GM12878 (cell line): ENCODE measurements around the gene TNFSF15. TPM values are rescaled to one million over a fixed set of nuclear protein-coding genes. Genes with fewer than 3 reads are reported as not detected.

ENCODE experiments used
- ATAC-seq: fragments of 200-7000 bp; cut with Tn5 transposase; 3 replicates; pipeline ENCODE4 v1.9.1; 2020; ENCODE audit warnings: mild to moderate bottlenecking, moderate library complexity
- BruUV-seq: library from RNA; stranded (reverse); fragments of 400-500 nt; replicated peaks from 2 replicates; lab custom pipeline; 2021; lab: Mats Ljungman, UMichigan
- CTCF ChIA-PET: fragments of 300-600 bp; sonication (Branson Sonifier 250); formaldehyde crosslinking; extraction: SDS; loops from one replicate; lab custom pipeline; 2021; ENCODE audit warnings: inconsistent platforms; lab: Yijun Ruan, JAX
- POLR2A ChIA-PET: fragments of 350-600 bp; formaldehyde crosslinking; extraction: SDS; loops from one replicate; lab custom pipeline; 2021; ENCODE audit warnings: inconsistent platforms; lab: Charles Lee
- RAD21 ChIA-PET: fragments of 300-600 bp; sonication (Branson Sonifier 250); formaldehyde crosslinking; loops from one replicate; lab custom pipeline; 2023; ENCODE audit warnings: antibody characterized with exemption; ENCODE audit not compliant: unreplicated experiment; lab: Charles Lee
- SMC1A ChIA-PET: fragments of 300-600 bp; sonication (Branson Sonifier 250); formaldehyde crosslinking; loops from one replicate; lab custom pipeline; 2023; ENCODE audit not compliant: unreplicated experiment, uncharacterized antibody; lab: Charles Lee
- DNase-seq: peaks from one replicate; pipeline ENCODE4 v3.0.0-alpha.2; 2011; ENCODE audit warnings: low read depth, low spot score
- FAIRE-seq: peaks from 3 replicates; lab custom pipeline; 2011; peaks lifted over from hg19 to GRCh38; lab: Jason Lieb, UNC
- H2AFZ ChIP-seq: 2 replicates; pipeline ENCODE4 v1.6.0; 2011; ENCODE audit warnings: low read depth, low read length, control low read depth; ENCODE audit not compliant: control insufficient read depth
- H3K27ac ChIP-seq: 2 replicates; pipeline ENCODE4 v1.5.1; 2011; ENCODE audit warnings: control low read depth; ENCODE audit not compliant: control insufficient read depth, insufficient read depth
- H3K27me3 ChIP-seq, 2 experiments: replicated peaks in 1 of 2; 2 replicates each; pipeline versions ENCODE4 v1.6.0 to v1.6.1; 2011; ENCODE audit warnings: low read length in 1 of 2; ENCODE audit not compliant: control insufficient read depth in 2 of 2, insufficient read depth in 2 of 2
- H3K36me3 ChIP-seq, 2 experiments: 2 replicates each; pipeline ENCODE4 v1.5.1; 2011; ENCODE audit warnings: low read length in 1 of 2; ENCODE audit not compliant: control insufficient read depth in 2 of 2, insufficient read depth in 2 of 2
- H3K4me1 ChIP-seq: 2 replicates; pipeline ENCODE4 v1.6.1; 2011; ENCODE audit warnings: mild to moderate bottlenecking, low read length, moderate library complexity, mixed read lengths; ENCODE audit not compliant: control insufficient read depth, insufficient read depth
- H3K4me2 ChIP-seq: 2 replicates; pipeline ENCODE4 v1.6.0; 2011; ENCODE audit warnings: control low read depth; ENCODE audit not compliant: control insufficient read depth, insufficient read depth
- H3K4me3 ChIP-seq: fragments of 200-600 bp; sonication (generic); 2 replicates; pipeline ENCODE4 v1.5.1; 2016
- H3K79me2 ChIP-seq: 2 replicates; pipeline ENCODE4 v1.6.0; 2011; ENCODE audit warnings: low read length; ENCODE audit not compliant: control insufficient read depth, insufficient read depth
- H3K9ac ChIP-seq: 2 replicates; pipeline ENCODE4 v1.8.0; 2011; ENCODE audit warnings: low read length, control low read depth, mixed read lengths; ENCODE audit not compliant: control insufficient read depth, insufficient read depth
- H3K9me3 ChIP-seq: replicated peaks from 3 replicates; pipeline ENCODE4 v1.5.1; 2011; ENCODE audit warnings: mild to moderate bottlenecking, low read length; ENCODE audit not compliant: control insufficient read depth, insufficient read depth
- H4K20me1 ChIP-seq: 2 replicates; pipeline ENCODE4 v1.6.0; 2011; ENCODE audit not compliant: control insufficient read depth, insufficient read depth
- ASH2L ChIP-seq: fragments of 300-600, 200-600 bp; sonication (generic); IDR thresholded peaks from 2 replicates; pipeline ENCODE4 v1.6.1; 2017; ENCODE audit warnings: low read depth, mild to moderate bottlenecking, borderline replicate concordance
- EP300 ChIP-seq, 2 experiments: fragments of 150-350 bp in 1 of 2; IDR thresholded peaks; 2 replicates each; pipeline ENCODE4 v1.6.1; 2011 to 2012; ENCODE audit warnings: low read depth in 2 of 2, low read length in 2 of 2, borderline replicate concordance in 1 of 2, improper control_type of control experiment in 1 of 2, inconsistent platforms in 1 of 2; ENCODE audit not compliant: control insufficient read depth in 1 of 2
- ETV6 ChIP-seq, 2 experiments: fragments of 450-650 bp in 1 of 2; IDR thresholded peaks in 1 of 2; conservative IDR thresholded peaks in 1 of 2; 2 replicates each; pipeline ENCODE4 v1.6.1; 2014; ENCODE audit warnings: antibody characterized with exemption in 1 of 2, borderline replicate concordance in 1 of 2, low read depth in 1 of 2, mild to moderate bottlenecking in 1 of 2, moderate library complexity in 1 of 2
- FOXK2 ChIP-seq: fragments of 450-650 bp; IDR thresholded peaks from 2 replicates; pipeline ENCODE4 v1.6.1; 2017; ENCODE audit warnings: mild to moderate bottlenecking, moderate library complexity
- NR2C1 ChIP-seq: fragments of 450-650 bp; IDR thresholded peaks from 2 replicates; pipeline ENCODE4 v1.6.1; 2017; ENCODE audit warnings: antibody characterized with exemption, mild to moderate bottlenecking, moderate library complexity
- PML ChIP-seq: IDR thresholded peaks from 2 replicates; pipeline ENCODE4 v1.6.1; 2012; ENCODE audit warnings: low read length, inconsistent platforms
- RCOR1 ChIP-seq: conservative IDR thresholded peaks from 2 replicates; pipeline ENCODE4 v1.6.1; 2012; ENCODE audit warnings: low read depth, low read length, improper control_type of control experiment
- SP1 ChIP-seq: IDR thresholded peaks from one replicate; pipeline ENCODE4 v1.6.1; 2011; ENCODE audit warnings: low read depth, low read length
- SREBF1 ChIP-seq: IDR thresholded peaks from 2 replicates; pipeline ENCODE4 v1.6.1; 2012; ENCODE audit warnings: mild to moderate bottlenecking, low read length
- WGBS: methylation state at CpG from one replicate; pipeline ENCODE4 v1.1.6; 2016; ENCODE audit warnings: low lambda C conversion rate; ENCODE audit not compliant: insufficient replicate concordance, insufficient coverage; ENCODE audit errors: missing lambda C conversion rate; 5-methylcytosine and 5-hydroxymethylcytosine counted together
- in situ Hi-C: fragments of 300-500 bp; cut with MboI; formaldehyde crosslinking; loops from 9 replicates; pipeline ENCODE4 v1.14.3; 2018; ENCODE audit warnings: mixed read lengths
- intact Hi-C: fragments of 100-400 bp; cut with micrococcal nuclease; formaldehyde crosslinking; loops from one replicate; pipeline ENCODE4 v1.14.2; 2022; ENCODE audit not compliant: unreplicated experiment
- polyA plus RNA-seq, 11 experiments: library from polyadenylated mRNA; depleted of rRNA in 4 of 11; unstranded in 6 of 11; stranded (reverse) in 5 of 11; fragments of >200 nt; fragmentation: Nextera tagmentation in 4 of 11; fragmentation: Illumina TruSeq in 1 of 11; extraction: Ambion mirVana in 4 of 11; extraction: Trizol in 1 of 11; gene quantifications; 1 replicate in 1 of 11; 2 replicates in 10 of 11; pipeline versions ENCODE4 v1.2.1 to v1.2.3, GENCODE V29; 2011 to 2016; ENCODE audit warnings: inconsistent platforms in 2 of 11, missing spikeins in 2 of 11, low read depth in 1 of 11
- total RNA-seq, 4 experiments: library from RNA; depleted of rRNA in 3 of 4; stranded (reverse); fragments of >200 nt in 3 of 4; fragmentation: Illumina TruSeq in 1 of 4; extraction: Trizol in 1 of 4; gene quantifications; 2 replicates each; pipeline versions ENCODE4 v1.2.1 to v1.2.3, GENCODE V29; 2013 to 2021

TNFSF15 gene
- total and polyA plus RNA-seq, 10 of the 15 experiments (the other 5 are each of a cell fraction or from before 2014, with no cell fraction given): 0.03 TPM; not detected in 9

- H3K9me3 ChIP-seq: no peaks in the 10 kb centered on the region
- H3K27ac ChIP-seq: no peak overlapping the region
- DNase-seq (no peak), ATAC-seq (no peak), FAIRE-seq (no peak)
- H3K36me3 ChIP-seq: no peaks in the 10 kb centered on the region
- ChIA-PET CTCF (interaction anchor here (0.9 kb wide), 1 partner anchor 9 kb away, joined by 3 read pairs; no protein-coding TSS in a partner anchor), RAD21 (no interaction called here), POLR2A (no interaction called here), SMC1A (interaction anchor here (0.6 kb wide), 1 partner anchor 105 kb away, joined by 3 read pairs; no protein-coding TSS in a partner anchor)
- WGBS: 1% methylated on average over 4 of the region's 4 CpGs
- TF ChIP-seq SREBF1: no peak
- no peak for TF ChIP-seq NR2C1
- no peak for TF ChIP-seq RCOR1
- no peak for TF ChIP-seq EP300 (IDR thresholded peaks at IDR 0.05; ENCODE audit: borderline replicate concordance in 1 of 2, control insufficient read depth in 1 of 2, low read depth in 2 of 2, low read length in 2 of 2)
- TF ChIP-seq SP1: no peak
- TF ChIP-seq ASH2L: no peak
- TF ChIP-seq PML: no peak
- no peak for TF ChIP-seq FOXK2
- TF ChIP-seq ETV6 (conservative IDR thresholded peaks at IDR 0.05 in 1 of 2, IDR thresholded peaks at IDR 0.05 in 1 of 2; ENCODE audit: borderline replicate concordance in 1 of 2, low read depth in 1 of 2): no peak
- H4K20me1 ChIP-seq: no peaks in the 10 kb centered on the region
- H3K9ac ChIP-seq: no peak overlapping the region
- no peak overlapping the region for H2AFZ ChIP-seq
- no peak overlapping the region for H3K4me2 ChIP-seq
- intact Hi-C loops: no loop called here
- no peaks in the 10 kb centered on the region for H3K4me1 ChIP-seq
- H3K27me3 ChIP-seq: peaks cover 0 to 2% of the 10 kb centered on the region in 2 experiments; a peak in 1 of 4 replicates
- no TSS peak for BruUV-seq
- in situ Hi-C loops: no loop called here
- no peaks in the 10 kb centered on the region for H3K79me2 ChIP-seq
- H3K4me3 ChIP-seq: no peak overlapping the region
These were observed 26.4 kb downstream of the TNFSF15 start for GRCh38 chr9:114779352-114779845.
